ENCODE measurements around the gene CACNA1I.

The CACNA1I gene

GRCh38 chr22:39681038-39681861 lies 110.7 kb downstream of the CACNA1I start:
- TF ChIP-seq MAX (IDR thresholded peaks at IDR 0.05), result no peak
- TF ChIP-seq CREB1 (IDR thresholded peaks at IDR 0.05; ENCODE audit: low read depth), result no peak
- TF ChIP-seq EP300 (IDR thresholded peaks at IDR 0.05; ENCODE audit: borderline replicate concordance), result no peak
- no peak for TF ChIP-seq TAF1 (IDR thresholded peaks at IDR 0.05; ENCODE audit: low read depth)
- no peak for TF ChIP-seq TEAD4 (IDR thresholded peaks at IDR 0.05)
- TF ChIP-seq CEBPB (IDR thresholded peaks at IDR 0.05), result no peak
- no peak for TF ChIP-seq TCF12 (IDR thresholded peaks at IDR 0.05; ENCODE audit: low read depth)
- no peak for TF ChIP-seq ZBTB7A (IDR thresholded peaks at IDR 0.05; ENCODE audit: low read depth)
- TF ChIP-seq NFIC (IDR thresholded peaks at IDR 0.05), result no peak
- TF ChIP-seq YY1 (IDR thresholded peaks at IDR 0.05; ENCODE audit: low read depth), result no peak
- no peak for TF ChIP-seq EGR1 (IDR thresholded peaks at IDR 0.05)

GRCh38 chr22:39682994-39683393 lies 112.4 kb downstream of the CACNA1I start:
- TF ChIP-seq MAX (IDR thresholded peaks at IDR 0.05), result no peak
- no peak for TF ChIP-seq NFIC (IDR thresholded peaks at IDR 0.05)
- TF ChIP-seq CREB1 (IDR thresholded peaks at IDR 0.05; ENCODE audit: low read depth), result no peak
- no peak for TF ChIP-seq EP300 (IDR thresholded peaks at IDR 0.05; ENCODE audit: borderline replicate concordance)
- TF ChIP-seq ZBTB7A (IDR thresholded peaks at IDR 0.05; ENCODE audit: low read depth), result no peak
- TF ChIP-seq TAF1 (IDR thresholded peaks at IDR 0.05; ENCODE audit: low read depth), result no peak
- no peak for TF ChIP-seq FOXM1 (IDR thresholded peaks at IDR 0.05; ENCODE audit: borderline replicate concordance, low read depth)
- TF ChIP-seq YY1 (IDR thresholded peaks at IDR 0.05; ENCODE audit: low read depth), result no peak
- no peak for TF ChIP-seq REST (IDR thresholded peaks at IDR 0.05; ENCODE audit: low read depth)
- TF ChIP-seq USF1 (IDR thresholded peaks at IDR 0.05), result no peak
- no peak for TF ChIP-seq TCF12 (IDR thresholded peaks at IDR 0.05; ENCODE audit: low read depth)
- no peak for TF ChIP-seq TEAD4 (IDR thresholded peaks at IDR 0.05)
- no peak for TF ChIP-seq CEBPB (IDR thresholded peaks at IDR 0.05)
- TF ChIP-seq RAD21 (IDR thresholded peaks at IDR 0.05; ENCODE audit: low read depth), result no peak
- no peak for TF ChIP-seq EGR1 (IDR thresholded peaks at IDR 0.05)

- TF ChIP-seq CREB1 (IDR thresholded peaks at IDR 0.05; ENCODE audit: low read depth), result no peak
- TF ChIP-seq FOXM1 (IDR thresholded peaks at IDR 0.05; ENCODE audit: borderline replicate concordance, low read depth), result no peak
- TF ChIP-seq TCF12 (IDR thresholded peaks at IDR 0.05; ENCODE audit: low read depth), result no peak
- no peak for TF ChIP-seq CEBPB (IDR thresholded peaks at IDR 0.05)
- no peak for TF ChIP-seq TEAD4 (IDR thresholded peaks at IDR 0.05)
- TF ChIP-seq RAD21 (IDR thresholded peaks at IDR 0.05; ENCODE audit: low read depth), result no peak
- no peak for TF ChIP-seq EP300 (IDR thresholded peaks at IDR 0.05; ENCODE audit: borderline replicate concordance)
- no peak for TF ChIP-seq MAX (IDR thresholded peaks at IDR 0.05)
- TF ChIP-seq USF1 (IDR thresholded peaks at IDR 0.05), result no peak
- TF ChIP-seq EGR1 (IDR thresholded peaks at IDR 0.05), result no peak
- TF ChIP-seq TAF1 (IDR thresholded peaks at IDR 0.05; ENCODE audit: low read depth), result no peak
- no peak for TF ChIP-seq REST (IDR thresholded peaks at IDR 0.05; ENCODE audit: low read depth)
- TF ChIP-seq NFIC (IDR thresholded peaks at IDR 0.05), result no peak
- no peak for TF ChIP-seq ZBTB7A (IDR thresholded peaks at IDR 0.05; ENCODE audit: low read depth)
Observed at GRCh38 chr22:39683639-39684038, 113.1 kb downstream of the CACNA1I start.

- TF ChIP-seq MAX (IDR thresholded peaks at IDR 0.05) (no peak), EP300 (IDR thresholded peaks at IDR 0.05; ENCODE audit: borderline replicate concordance) (no peak), TAF1 (IDR thresholded peaks at IDR 0.05; ENCODE audit: low read depth) (no peak), USF1 (IDR thresholded peaks at IDR 0.05) (no peak), EGR1 (IDR thresholded peaks at IDR 0.05) (no peak), TEAD4 (IDR thresholded peaks at IDR 0.05) (no peak), FOXM1 (IDR thresholded peaks at IDR 0.05; ENCODE audit: borderline replicate concordance, low read depth) (no peak), NFIC (IDR thresholded peaks at IDR 0.05) (no peak), YY1 (IDR thresholded peaks at IDR 0.05; ENCODE audit: low read depth) (no peak), TCF12 (IDR thresholded peaks at IDR 0.05; ENCODE audit: low read depth) (no peak), REST (IDR thresholded peaks at IDR 0.05; ENCODE audit: low read depth) (no peak), CREB1 (IDR thresholded peaks at IDR 0.05; ENCODE audit: low read depth) (no peak), ZBTB7A (IDR thresholded peaks at IDR 0.05; ENCODE audit: low read depth) (no peak), CEBPB (IDR thresholded peaks at IDR 0.05) (no peak), RAD21 (IDR thresholded peaks at IDR 0.05; ENCODE audit: low read depth) (no peak)
Observed at GRCh38 chr22:39684702-39685281, 114.2 kb downstream of the CACNA1I start.

All from Ishikawa (cell line).